Measurements from ENCODE around the gene AEBP2. TPM values are rescaled to one million over a fixed set of nuclear protein-coding genes. Genes with fewer than 3 reads are reported as not detected.
"Not testable (repeated sequence)": the region's sequence is repeated elsewhere in the genome, so short reads cannot be mapped to it uniquely, and the experiment has no call there.

AEBP2 gene
- total RNA-seq, 2 experiments from 2014 or later, result 42.9 to 44.8 TPM

DNA sequence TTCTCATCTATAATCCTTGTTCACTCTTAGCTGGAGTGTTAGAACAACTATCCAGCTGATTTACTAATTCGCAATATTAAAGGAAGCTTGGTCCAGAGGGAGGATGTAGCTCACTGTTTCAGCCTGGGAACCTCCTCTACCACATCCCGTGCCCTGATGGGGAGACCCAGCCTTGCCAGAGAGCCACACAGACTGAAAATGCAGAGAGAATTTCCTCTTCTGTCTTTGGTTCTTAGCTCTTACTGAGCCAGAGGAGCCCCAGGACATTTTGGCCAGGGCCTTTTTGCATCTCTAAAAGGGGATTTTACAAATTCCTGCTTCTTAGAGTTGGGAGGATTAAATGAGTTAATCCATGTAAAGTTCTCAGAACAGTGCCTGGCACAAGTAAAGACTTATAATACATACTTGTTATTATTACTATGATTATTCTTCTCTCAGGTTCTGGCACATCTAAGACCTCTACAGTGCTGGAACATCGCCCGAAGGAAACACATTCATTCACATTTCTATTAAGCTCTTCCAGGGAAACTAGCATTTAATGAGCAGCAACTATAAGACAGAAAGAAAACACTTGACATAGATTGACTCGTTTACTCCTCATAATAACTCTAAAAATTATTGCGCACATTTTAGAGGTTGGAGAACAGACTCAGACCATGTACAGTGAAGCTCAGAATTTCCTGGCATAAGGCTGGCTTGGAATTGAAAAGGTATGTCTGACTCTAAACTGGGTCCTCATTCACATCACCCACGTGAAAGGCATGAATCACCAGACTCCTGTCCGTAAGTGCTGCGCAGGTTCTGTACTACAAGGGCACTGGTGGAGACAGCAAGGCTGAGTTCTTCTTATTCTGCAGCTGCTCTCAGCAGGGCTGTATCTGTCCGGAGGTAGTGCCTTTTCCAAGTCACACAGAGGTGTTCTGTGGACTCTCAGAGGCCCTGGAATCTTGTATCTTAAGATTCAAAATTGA, 27.8 kb upstream of the AEBP2 start:
- ATAC-seq (ENCODE audit: poor library complexity) (no peak), DNase-seq (peak in 1 of 14 experiments; percentile 20)
- no peaks in the 10 kb centered on the region for H3K9me3 Mint-ChIP-seq
- CTCF ChIA-PET, result no interaction called here
- H3K36me3 Mint-ChIP-seq (ENCODE audit: low read depth), result no peaks in the 10 kb centered on the region
- H3K4me1 Mint-ChIP-seq (ENCODE audit: low read depth), result no peaks in the 10 kb centered on the region
- H3K9me3 ChIP-seq (ENCODE audit: control insufficient read depth in 1 of 2, insufficient read depth in 1 of 2, low read length in 2 of 2), result no peaks in the 10 kb centered on the region
- intact Hi-C loops (cut with DNase I, micrococcal nuclease), result no loop called here
- H3K4me3 Mint-ChIP-seq, result no peak overlapping the region
- H3K27me3 ChIP-seq (ENCODE audit: control insufficient read depth in 1 of 2, insufficient read depth in 2 of 2, low read length in 2 of 2), result no peaks in the 10 kb centered on the region
- H3K36me3 ChIP-seq (ENCODE audit: insufficient read depth, low read length), result no peaks in the 10 kb centered on the region
- TF ChIP-seq, protein P1, sequence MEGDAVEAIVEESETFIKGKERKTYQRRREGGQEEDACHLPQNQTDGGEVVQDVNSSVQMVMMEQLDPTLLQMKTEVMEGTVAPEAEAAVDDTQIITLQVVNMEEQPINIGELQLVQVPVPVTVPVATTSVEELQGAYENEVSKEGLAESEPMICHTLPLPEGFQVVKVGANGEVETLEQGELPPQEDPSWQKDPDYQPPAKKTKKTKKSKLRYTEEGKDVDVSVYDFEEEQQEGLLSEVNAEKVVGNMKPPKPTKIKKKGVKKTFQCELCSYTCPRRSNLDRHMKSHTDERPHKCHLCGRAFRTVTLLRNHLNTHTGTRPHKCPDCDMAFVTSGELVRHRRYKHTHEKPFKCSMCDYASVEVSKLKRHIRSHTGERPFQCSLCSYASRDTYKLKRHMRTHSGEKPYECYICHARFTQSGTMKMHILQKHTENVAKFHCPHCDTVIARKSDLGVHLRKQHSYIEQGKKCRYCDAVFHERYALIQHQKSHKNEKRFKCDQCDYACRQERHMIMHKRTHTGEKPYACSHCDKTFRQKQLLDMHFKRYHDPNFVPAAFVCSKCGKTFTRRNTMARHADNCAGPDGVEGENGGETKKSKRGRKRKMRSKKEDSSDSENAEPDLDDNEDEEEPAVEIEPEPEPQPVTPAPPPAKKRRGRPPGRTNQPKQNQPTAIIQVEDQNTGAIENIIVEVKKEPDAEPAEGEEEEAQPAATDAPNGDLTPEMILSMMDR (IDR thresholded peaks at IDR 0.05), result no peak
- no peak overlapping the region for H3K27ac Mint-ChIP-seq
- H3K4me3 ChIP-seq (ENCODE audit: low read length), result no peak overlapping the region
- H3K27me3 Mint-ChIP-seq, result no peaks in the 10 kb centered on the region
- H3K4me1 ChIP-seq (ENCODE audit: insufficient read depth, low read length), result no peaks in the 10 kb centered on the region
- no peak overlapping the region for H3K27ac ChIP-seq (ENCODE audit: low read depth in 1 of 2, low read length in 2 of 2)
- POLR2A ChIA-PET, result interaction anchor here (0.9 kb wide), 1 partner anchor 28 kb away, joined by 3 read pairs; the partner anchor contains the start of gene AEBP2

DNA sequence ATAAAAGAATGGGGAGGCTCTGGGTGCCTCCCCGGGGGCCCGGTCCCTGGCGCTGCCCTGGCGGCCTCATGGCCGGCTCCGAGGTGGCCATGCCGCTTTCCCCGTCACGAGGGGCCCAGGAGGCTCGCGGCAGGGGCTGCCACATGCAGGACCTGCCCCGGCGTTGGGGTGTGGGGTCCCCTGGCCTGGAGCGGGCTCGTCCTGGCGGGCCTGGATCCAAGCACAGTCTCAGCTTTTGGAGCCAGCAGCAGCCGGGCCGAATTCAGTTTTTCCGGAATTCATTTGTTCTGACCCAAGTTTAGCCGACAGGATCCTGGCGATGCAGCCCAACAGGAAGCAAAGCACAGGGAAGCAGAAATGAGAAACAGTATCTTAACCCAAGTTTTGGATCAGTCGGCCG, 26.4 kb upstream of the AEBP2 start:
- H3K9me3 Mint-ChIP-seq, result no peaks in the 10 kb centered on the region
- no peaks in the 10 kb centered on the region for H3K4me1 Mint-ChIP-seq (ENCODE audit: low read depth)
- H3K4me3 ChIP-seq (ENCODE audit: low read length), result no peak overlapping the region
- no peak overlapping the region for H3K27ac ChIP-seq (ENCODE audit: low read depth in 1 of 2, low read length in 2 of 2)
- H3K4me3 Mint-ChIP-seq, result no peak overlapping the region
- DNase-seq, result peak in 1 of 14 experiments; percentile 8
- H3K36me3 Mint-ChIP-seq (ENCODE audit: low read depth), result no peaks in the 10 kb centered on the region
- no peak for ATAC-seq (ENCODE audit: poor library complexity)
- POLR2A ChIA-PET, result no interaction called here
- intact Hi-C loops (cut with DNase I, micrococcal nuclease), result no loop called here
- no peak overlapping the region for H3K27ac Mint-ChIP-seq
- no peaks in the 10 kb centered on the region for H3K27me3 Mint-ChIP-seq
- no peaks in the 10 kb centered on the region for H3K27me3 ChIP-seq (ENCODE audit: control insufficient read depth in 1 of 2, insufficient read depth in 2 of 2, low read length in 2 of 2)
- H3K4me1 ChIP-seq (ENCODE audit: insufficient read depth, low read length), result no peaks in the 10 kb centered on the region
- no peaks in the 10 kb centered on the region for H3K36me3 ChIP-seq (ENCODE audit: insufficient read depth, low read length)
- TF ChIP-seq, protein P1 (IDR thresholded peaks at IDR 0.05), result no peak
- CTCF ChIA-PET, result no interaction called here
- no peaks in the 10 kb centered on the region for H3K9me3 ChIP-seq (ENCODE audit: control insufficient read depth in 1 of 2, insufficient read depth in 1 of 2, low read length in 2 of 2)

DNA sequence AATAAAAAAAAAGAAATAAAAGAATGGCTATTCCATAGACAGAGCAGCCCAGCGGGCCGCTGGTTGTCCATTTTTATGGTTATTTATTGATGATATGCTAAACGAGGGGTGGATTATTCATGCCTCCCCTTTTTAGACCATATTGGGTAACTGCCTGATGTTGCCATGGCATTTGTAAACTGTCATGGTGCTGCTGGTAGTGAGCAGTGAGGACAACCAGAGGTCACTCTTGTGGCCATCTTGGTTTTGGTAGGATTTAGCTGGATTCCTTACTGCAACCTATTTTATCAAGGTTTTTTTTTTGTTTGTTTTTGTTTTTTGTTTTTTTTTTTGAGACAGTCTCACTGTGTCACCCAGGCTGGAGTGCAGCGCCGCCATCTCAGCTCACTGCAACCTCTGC, 25.7 kb upstream of the AEBP2 start:
- intact Hi-C loops (cut with DNase I, micrococcal nuclease); ATAC-seq (ENCODE audit: poor library complexity); CTCF ChIA-PET; H3K9me3 Mint-ChIP-seq; H3K27ac Mint-ChIP-seq; H3K9me3 ChIP-seq (ENCODE audit: control insufficient read depth in 1 of 2, insufficient read depth in 1 of 2, low read length in 2 of 2); H3K4me3 Mint-ChIP-seq; H3K27me3 Mint-ChIP-seq; H3K27ac ChIP-seq (ENCODE audit: low read depth in 1 of 2, low read length in 2 of 2); H3K36me3 Mint-ChIP-seq (ENCODE audit: low read depth); H3K4me1 ChIP-seq (ENCODE audit: insufficient read depth, low read length); H3K4me1 Mint-ChIP-seq (ENCODE audit: low read depth); H3K36me3 ChIP-seq (ENCODE audit: insufficient read depth, low read length); H3K4me3 ChIP-seq (ENCODE audit: low read length); H3K27me3 ChIP-seq (ENCODE audit: control insufficient read depth in 1 of 2, insufficient read depth in 2 of 2, low read length in 2 of 2): not testable (repeated sequence)
- peak in 1 of 14 experiments; percentile 1 for DNase-seq
- POLR2A ChIA-PET, result interaction anchor here (0.6 kb wide), 1 partner anchor 11 kb away, joined by 3 read pairs; no protein-coding TSS in a partner anchor

Data from CD4-positive, alpha-beta T cell (primary cell).